Measurements from ENCODE around the gene KCNAB2.

DNA sequence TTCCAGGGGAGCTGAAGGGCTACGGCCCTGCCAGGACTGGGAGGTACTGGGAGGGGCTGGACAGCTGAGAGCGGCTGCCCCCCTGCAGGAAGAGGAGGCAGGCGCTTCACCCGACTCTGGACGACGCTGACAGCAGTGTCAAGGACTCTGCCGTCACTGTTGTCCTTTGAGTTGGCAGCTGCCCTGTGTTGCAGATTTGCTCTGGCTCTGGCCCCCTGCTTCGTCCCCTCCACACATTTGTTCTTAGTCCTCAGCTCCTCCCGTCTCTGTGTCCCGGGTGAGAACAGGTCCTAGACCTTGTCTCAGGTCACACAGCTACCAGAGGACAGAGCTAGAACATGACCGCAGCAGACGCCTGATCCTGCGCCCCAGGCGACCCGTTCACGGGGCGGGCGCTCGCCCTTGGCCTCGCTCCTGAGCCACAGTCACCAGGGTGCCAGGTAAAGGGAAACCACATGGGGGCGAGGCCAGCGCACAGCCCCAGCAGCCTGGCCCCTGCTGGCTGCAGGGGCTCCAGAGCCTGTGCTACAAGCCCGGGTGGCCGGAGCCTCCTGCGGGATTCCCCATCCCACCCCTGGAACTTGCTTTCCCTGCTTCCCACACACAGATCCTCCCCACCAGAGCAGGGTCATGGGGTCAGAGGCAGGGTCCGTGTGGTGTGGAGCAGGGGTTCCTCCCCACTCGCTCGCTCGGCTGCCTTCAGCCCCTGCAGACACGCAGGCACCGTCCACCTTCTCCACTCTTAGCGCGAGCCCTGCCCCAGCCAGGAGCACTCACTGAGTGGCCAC, 42.8 kb upstream of the KCNAB2 start:
- TF ChIP-seq, protein P1, sequence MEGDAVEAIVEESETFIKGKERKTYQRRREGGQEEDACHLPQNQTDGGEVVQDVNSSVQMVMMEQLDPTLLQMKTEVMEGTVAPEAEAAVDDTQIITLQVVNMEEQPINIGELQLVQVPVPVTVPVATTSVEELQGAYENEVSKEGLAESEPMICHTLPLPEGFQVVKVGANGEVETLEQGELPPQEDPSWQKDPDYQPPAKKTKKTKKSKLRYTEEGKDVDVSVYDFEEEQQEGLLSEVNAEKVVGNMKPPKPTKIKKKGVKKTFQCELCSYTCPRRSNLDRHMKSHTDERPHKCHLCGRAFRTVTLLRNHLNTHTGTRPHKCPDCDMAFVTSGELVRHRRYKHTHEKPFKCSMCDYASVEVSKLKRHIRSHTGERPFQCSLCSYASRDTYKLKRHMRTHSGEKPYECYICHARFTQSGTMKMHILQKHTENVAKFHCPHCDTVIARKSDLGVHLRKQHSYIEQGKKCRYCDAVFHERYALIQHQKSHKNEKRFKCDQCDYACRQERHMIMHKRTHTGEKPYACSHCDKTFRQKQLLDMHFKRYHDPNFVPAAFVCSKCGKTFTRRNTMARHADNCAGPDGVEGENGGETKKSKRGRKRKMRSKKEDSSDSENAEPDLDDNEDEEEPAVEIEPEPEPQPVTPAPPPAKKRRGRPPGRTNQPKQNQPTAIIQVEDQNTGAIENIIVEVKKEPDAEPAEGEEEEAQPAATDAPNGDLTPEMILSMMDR (IDR thresholded peaks at IDR 0.05), result no peak
- TF ChIP-seq ZFX (IDR thresholded peaks at IDR 0.05; ENCODE audit: borderline replicate concordance), result no peak
